HEK293T (cell line): ENCODE data around the gene RAP1GAP.

Source experiments
- CTCF ChIA-PET: fragments of 350-600 bp; formaldehyde crosslinking; extraction: SDS; loops from one replicate; lab custom pipeline; 2021; ENCODE audit warnings: antibody characterized with exemption, inconsistent platforms; lab: Yijun Ruan, JAX
- POLR2A ChIA-PET: fragments of 350-600 bp; formaldehyde crosslinking; extraction: SDS; loops from one replicate; lab custom pipeline; 2020; ENCODE audit warnings: antibody characterized with exemption, inconsistent platforms; lab: Yijun Ruan, JAX
- DNase-seq: peaks from one replicate; pipeline ENCODE4 v3.0.0; 2012; ENCODE audit warnings: mixed read lengths; ENCODE audit errors: extremely low spot score
- ARNT ChIP-seq: fragments of 450-650 bp; IDR thresholded peaks from 2 replicates; pipeline ENCODE4 v1.6.1; 2017; ENCODE audit warnings: mild to moderate bottlenecking
- BHLHE40 ChIP-seq: fragments of 450-650 bp; IDR thresholded peaks from 2 replicates; pipeline ENCODE4 v1.6.1; 2016; ENCODE audit warnings: mild to moderate bottlenecking, moderate library complexity, borderline replicate concordance
- CTBP1 ChIP-seq: fragments of 450-650 bp; IDR thresholded peaks from 2 replicates; pipeline ENCODE4 v1.6.1; 2016; ENCODE audit warnings: borderline replicate concordance
- ELF4 ChIP-seq: fragments of 450-650 bp; IDR thresholded peaks from 2 replicates; pipeline ENCODE4 v1.6.1; 2017; ENCODE audit warnings: antibody characterized with exemption
- FOXA1 ChIP-seq: fragments of 450-650 bp; IDR thresholded peaks from 2 replicates; pipeline ENCODE4 v1.6.1; 2016; ENCODE audit warnings: mild to moderate bottlenecking
- FOXK2 ChIP-seq: fragments of 450-650 bp; IDR thresholded peaks from 2 replicates; pipeline ENCODE4 v1.6.1; 2016; ENCODE audit warnings: mild to moderate bottlenecking
- FOXM1 ChIP-seq: fragments of 450-650 bp; IDR thresholded peaks from 2 replicates; pipeline ENCODE4 v1.6.1; 2017; ENCODE audit warnings: mild to moderate bottlenecking, borderline replicate concordance
- HDGF ChIP-seq: fragments of 450-650 bp; IDR thresholded peaks from 2 replicates; pipeline ENCODE4 v1.6.1; 2017; ENCODE audit warnings: antibody characterized with exemption, borderline replicate concordance
- L3MBTL2 ChIP-seq: fragments of 450-650 bp; conservative IDR thresholded peaks from 2 replicates; pipeline ENCODE4 v1.6.1; 2016; ENCODE audit warnings: mild to moderate bottlenecking
- LEF1 ChIP-seq: fragments of 450-650 bp; IDR thresholded peaks from 2 replicates; pipeline ENCODE4 v1.6.1; 2017; ENCODE audit warnings: mild to moderate bottlenecking, borderline replicate concordance
- NFRKB ChIP-seq: fragments of 450-650 bp; IDR thresholded peaks from 2 replicates; pipeline ENCODE4 v1.6.1; 2016; ENCODE audit warnings: mild to moderate bottlenecking, moderate library complexity
- SP1 ChIP-seq: fragments of 450-650 bp; IDR thresholded peaks from 2 replicates; pipeline ENCODE4 v1.6.1; 2017
- SUZ12 ChIP-seq: fragments of 450-650 bp; IDR thresholded peaks from 2 replicates; pipeline ENCODE4 v1.6.1; 2016; ENCODE audit warnings: mild to moderate bottlenecking
- TARDBP ChIP-seq: fragments of 450-650 bp; IDR thresholded peaks from 2 replicates; pipeline ENCODE4 v1.6.1; 2016
- ZNF384 ChIP-seq: fragments of 450-650 bp; IDR thresholded peaks from 2 replicates; pipeline ENCODE4 v1.6.1; 2016
- TF ChIP-seq, protein P1 (sequence below): fragments of 450-650 bp; IDR thresholded peaks from 2 replicates; pipeline ENCODE4 v1.6.1; 2016

The RAP1GAP gene

DNA sequence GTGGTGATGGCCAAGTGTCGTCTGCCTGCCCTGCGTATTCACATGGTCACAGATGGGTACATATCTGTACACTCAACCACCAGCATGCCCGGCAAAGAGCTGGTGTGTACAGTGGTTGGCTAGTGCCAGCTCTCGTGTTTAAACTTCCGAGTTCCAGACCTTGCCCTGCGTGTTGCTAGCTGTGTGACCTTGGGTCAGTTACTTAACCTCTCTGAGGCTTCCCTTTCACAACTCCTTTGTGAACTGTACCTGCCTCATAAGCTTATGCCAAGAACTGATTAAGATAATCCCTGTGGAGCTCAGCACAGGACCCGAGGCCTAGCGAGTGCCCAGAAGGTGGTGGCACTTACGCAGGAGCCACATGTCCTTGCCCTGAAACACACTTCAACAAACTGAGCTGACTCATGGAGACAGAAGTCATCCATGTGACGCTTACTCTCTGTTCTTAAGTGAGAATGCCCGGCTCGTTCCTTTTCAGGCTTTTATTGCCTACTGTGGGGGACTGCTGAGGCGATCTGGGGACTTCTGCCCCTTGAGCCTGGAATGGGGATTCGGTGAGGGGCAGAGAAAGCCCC lies 104.5 kb downstream of the RAP1GAP start:
- TF ChIP-seq ARNT (no peak), BHLHE40 (no peak), ELF4 (no peak), ZNF384 (no peak), SP1 (no peak), FOXK2 (no peak)
- POLR2A ChIA-PET, result no interaction called here

GRCh38 chr1:21563971-21564370 lies 105.2 kb downstream of the RAP1GAP start:
- ChIA-PET CTCF (no interaction called here), POLR2A (no interaction called here)
- TF ChIP-seq LEF1 (no peak), HDGF (no peak), FOXA1 (no peak), NFRKB (no peak), FOXM1 (no peak), ELF4 (no peak), TARDBP (no peak)
- DNase-seq, result no peak

More for the DNA sequence above, 104.5 kb downstream of the RAP1GAP start:
- no peak for DNase-seq
- CTCF ChIA-PET, result no interaction called here

DNA sequence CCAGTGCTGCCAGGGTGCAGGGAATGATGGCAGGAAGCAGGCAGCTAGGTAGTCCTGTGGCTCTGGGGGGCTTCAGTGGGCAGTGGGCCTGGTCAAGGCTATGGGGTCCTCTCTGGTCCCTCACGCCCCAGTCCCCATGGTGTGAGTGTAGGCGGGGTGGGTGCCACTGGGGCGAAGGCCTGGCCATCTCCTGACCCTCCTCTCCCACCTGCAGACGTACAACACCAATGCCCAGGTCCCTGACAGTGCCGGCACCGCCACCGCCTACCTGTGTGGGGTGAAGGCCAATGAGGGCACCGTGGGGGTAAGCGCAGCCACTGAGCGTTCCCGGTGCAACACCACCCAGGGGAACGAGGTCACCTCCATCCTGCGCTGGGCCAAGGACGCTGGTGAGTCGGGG lies 106.3 kb downstream of the RAP1GAP start:
- ChIA-PET CTCF (no interaction called here), POLR2A (no interaction called here)
- no peak for TF ChIP-seq ZNF384
- no peak for DNase-seq

DNA sequence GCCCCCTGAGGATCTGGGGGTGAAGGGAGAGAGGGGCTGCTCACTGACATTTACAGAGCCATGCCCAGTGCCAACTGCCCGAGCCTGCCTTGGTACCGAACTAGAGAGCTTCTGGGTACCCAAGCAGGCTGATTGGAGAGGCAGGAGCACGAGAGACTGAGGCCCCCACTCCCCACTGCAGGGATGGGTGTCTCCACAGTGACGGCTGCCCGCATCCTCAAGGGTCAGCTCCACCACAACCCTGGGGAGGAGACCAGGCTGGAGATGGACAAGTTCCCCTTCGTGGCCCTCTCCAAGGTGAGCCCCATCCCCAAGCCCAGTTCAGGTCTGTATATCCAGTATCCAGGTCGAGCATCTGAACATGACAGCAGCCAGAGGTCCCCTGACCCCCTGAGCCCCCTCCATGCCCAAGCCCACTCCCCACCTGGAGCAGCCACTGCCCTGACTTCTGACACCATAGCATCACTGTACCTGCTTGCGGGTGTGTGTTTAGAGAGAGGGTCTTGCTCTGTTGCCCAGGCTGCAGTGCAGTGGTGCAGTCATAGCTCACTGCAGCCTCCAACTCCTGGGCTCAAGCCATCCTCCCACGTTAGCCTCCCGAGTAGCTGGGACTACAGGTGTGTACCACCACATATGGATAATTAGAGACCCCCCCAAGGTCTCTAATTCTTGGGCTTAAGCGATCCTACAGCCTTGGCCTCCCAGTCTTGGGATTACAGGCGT lies 108.1 kb downstream of the RAP1GAP start:
- ChIA-PET POLR2A (no interaction called here), CTCF (interaction anchor here (0.5 kb wide), 1 partner anchor 358 kb away, joined by 4 read pairs; no protein-coding TSS in a partner anchor)
- TF ChIP-seq FOXA1 (no peak), L3MBTL2 (no peak), BHLHE40 (no peak), HDGF (no peak), SUZ12 (no peak), ARNT (no peak), ELF4 (no peak), TARDBP (no peak), FOXM1 (no peak), LEF1 (no peak), FOXK2 (no peak), SP1 (no peak), ZNF384 (no peak), NFRKB (no peak), CTBP1 (no peak)
- TF ChIP-seq, protein P1, sequence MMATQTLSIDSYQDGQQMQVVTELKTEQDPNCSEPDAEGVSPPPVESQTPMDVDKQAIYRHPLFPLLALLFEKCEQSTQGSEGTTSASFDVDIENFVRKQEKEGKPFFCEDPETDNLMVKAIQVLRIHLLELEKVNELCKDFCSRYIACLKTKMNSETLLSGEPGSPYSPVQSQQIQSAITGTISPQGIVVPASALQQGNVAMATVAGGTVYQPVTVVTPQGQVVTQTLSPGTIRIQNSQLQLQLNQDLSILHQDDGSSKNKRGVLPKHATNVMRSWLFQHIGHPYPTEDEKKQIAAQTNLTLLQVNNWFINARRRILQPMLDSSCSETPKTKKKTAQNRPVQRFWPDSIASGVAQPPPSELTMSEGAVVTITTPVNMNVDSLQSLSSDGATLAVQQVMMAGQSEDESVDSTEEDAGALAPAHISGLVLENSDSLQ, result no peak
- no peak for DNase-seq

- CTCF ChIA-PET, result interaction anchor here (0.6 kb wide), 1 partner anchor 189 kb away, joined by 3 read pairs; no protein-coding TSS in a partner anchor
- DNase-seq, result no peak
- TF ChIP-seq LEF1 (no peak), ARNT (no peak), FOXK2 (no peak), BHLHE40 (no peak), ELF4 (no peak), FOXM1 (no peak), SUZ12 (no peak), NFRKB (no peak), ZNF384 (no peak), TARDBP (no peak), HDGF (no peak), FOXA1 (no peak), L3MBTL2 (no peak), SP1 (no peak)
- TF ChIP-seq, protein P1, result no peak
- POLR2A ChIA-PET, result no interaction called here
Measured at GRCh38 chr1:21559788-21560567, 109.2 kb downstream of the RAP1GAP start.

DNA sequence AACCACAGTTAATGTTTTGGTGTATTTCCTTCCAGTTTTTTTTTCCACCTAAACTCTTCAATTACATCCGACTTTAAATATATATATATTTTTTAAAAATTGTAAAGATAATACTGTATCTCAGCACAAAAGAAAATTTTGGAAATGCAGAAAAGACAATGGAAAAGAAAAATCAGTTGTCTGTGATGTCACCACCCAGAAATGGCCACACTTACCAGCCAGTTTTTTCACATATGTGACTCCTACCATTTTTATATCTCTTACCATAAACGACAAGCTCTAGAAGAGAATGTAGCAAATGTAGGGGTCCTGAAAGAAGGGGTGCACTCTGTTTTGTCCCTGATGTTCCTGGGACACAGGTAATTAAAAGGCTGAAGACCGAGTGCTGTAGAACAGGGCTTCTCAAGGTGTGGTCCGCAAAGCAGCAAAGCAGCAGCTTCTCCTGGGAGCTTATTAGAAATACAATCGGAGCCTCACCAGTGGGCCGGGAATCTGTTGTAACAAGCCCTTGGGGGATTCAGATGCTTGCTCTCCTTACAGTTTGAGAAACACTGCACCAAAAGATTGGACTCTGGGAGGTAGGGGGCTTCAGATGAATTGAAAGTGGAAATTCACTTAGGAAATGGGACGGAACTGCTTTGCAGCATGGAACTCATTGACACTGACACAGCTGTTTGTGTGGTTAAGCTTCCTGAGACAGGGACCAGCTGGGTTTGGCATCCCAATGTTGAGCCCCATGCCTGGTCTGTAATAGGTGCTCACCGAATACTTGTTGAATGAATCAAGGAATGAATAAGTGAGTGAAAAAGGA lies 115.8 kb downstream of the RAP1GAP start:
- no peak for DNase-seq
- POLR2A ChIA-PET, result no interaction called here
- TF ChIP-seq, protein P1, result no peak
- no peak for TF ChIP-seq BHLHE40
- TF ChIP-seq HDGF, result no peak
- no peak for TF ChIP-seq FOXM1
- TF ChIP-seq SP1, result no peak
- TF ChIP-seq LEF1, result no peak
- CTCF ChIA-PET, result no interaction called here
